GM23248 (cell line): ENCODE results near the gene KMT2A.

Experiments used
- EZH2 ChIP-seq: fragments of 200-600 bp; sonication (generic); IDR thresholded peaks from 2 replicates; pipeline ENCODE4 v1.6.1; 2018; ENCODE audit warnings: antibody characterized with exemption, mild to moderate bottlenecking; ENCODE audit not compliant: insufficient read depth, poor library complexity, severe bottlenecking
- EZH2phosphoT487 ChIP-seq: fragments of 200-600 bp; sonication (generic); IDR thresholded peaks from 2 replicates; pipeline ENCODE4 v1.6.1; 2018; ENCODE audit warnings: antibody characterized with exemption, moderate library complexity, mild to moderate bottlenecking, low read depth; ENCODE audit not compliant: insufficient read depth

DNA sequence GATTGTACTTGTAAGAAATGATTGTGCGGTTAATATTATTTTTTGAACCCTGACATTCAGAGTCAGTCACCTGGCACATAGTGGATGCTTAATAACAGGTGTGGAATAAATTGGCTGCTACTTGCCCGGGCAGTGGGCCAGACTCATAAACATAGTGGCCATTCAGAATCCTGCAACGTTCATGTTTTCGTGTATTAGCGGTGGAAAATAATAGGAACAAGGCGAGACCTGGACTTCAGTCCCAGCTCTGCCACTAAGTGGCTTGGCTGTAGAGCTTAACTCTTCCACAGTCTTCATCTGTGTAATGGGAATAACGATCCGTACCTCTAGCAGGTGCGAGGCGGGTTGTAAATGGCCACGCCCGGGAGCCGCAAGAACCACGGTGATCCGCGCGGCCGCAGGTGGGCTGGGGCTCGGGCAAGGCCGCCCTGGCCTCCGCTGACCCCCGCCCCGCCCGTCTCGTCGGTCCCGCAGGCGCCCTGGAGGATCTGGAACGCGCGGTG, 93.9 kb downstream of the KMT2A start:
- TF ChIP-seq EZH2 (no peak), EZH2phosphoT487 (no peak)
